NCI-H146 (cell line): ENCODE results near the gene EGR2.

ENCODE experiments used
- DNase-seq: peaks from one replicate; lab custom pipeline; 2025; lab: John Stamatoyannopoulos, UW

The EGR2 gene

DNA sequence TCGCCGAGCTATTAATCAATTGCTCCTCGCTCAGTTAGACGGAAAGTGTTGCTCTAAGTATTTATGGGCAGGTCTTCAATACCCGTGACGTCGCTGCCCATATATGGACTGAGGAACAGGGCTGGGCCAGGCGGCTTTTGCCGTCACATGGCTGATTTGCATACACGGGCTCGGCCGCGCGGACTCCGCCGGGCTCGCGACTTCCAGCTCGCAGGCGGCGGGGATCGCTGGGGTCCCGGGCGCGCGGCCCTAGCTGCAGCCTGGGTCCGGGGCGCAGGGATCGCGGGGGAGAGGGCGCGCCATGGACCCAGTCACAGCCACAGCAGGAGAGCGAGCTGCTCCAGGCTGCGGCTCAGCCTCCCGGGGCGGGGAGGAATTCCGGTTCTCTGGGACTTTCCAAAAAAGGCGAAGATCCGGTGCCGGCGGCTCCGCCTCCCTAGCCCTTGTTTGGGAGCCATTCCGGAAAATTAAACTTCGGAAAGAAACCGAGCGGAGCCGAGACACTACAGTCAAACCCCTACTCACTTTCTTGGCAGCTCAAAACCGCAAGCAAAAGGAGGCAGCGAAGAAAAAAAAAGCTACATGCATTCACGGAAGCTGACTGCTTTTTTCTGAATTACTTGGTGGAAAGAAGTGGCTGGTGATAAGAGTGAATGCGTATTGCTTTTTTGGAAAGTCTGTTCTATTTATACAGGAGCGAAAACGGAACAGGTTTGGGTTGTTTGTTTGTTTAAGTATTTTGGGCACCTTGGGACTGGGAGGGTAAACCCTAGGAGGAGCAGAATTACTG, at the start of gene EGR2:
EGR2 (minus strand) TSS at position 36 of the 790 bp plus-strand sequence. CDS start 337 bp downstream, outside the sequence.
- peak; percentile 89 for DNase-seq

DNA sequence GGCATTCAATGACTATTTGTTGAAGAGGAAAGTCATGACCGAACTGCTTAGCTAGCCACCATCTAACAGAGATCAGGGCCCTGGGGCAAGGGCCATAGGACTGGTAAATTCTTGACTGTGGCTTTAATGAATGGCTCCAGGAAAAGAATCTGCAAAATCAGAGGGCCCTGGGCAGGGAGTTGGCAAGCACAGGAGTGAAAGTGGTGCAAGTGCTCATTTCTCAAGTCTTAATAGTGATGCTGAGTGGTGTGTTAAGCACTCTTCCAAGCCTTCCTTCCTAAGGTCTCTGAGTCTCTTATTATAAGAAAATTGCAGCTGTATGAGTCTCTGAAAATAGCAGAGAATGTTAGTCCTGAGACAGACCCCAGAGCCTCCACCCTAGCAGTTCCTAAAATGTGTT, 46.3 kb upstream of the EGR2 start:
- DNase-seq, result no peak

DNA sequence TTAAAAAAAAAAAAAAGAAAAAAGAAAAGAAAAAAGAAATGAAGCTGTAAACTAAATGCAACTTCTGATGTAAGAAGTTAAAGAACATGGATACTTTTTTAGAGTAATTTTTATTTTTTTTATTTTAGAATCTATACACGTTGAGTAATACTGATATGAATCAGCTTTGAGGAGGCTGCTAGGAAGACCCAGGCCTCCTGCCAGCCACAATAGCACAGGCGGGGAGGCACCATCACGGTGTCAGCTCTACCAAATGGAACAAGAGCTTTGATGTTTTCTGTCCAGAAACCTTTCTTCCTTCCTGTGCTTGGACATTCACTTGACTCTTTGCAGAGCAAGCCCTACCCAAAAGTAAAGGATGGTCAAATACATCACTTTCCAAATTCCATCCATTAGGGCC, 45.3 kb upstream of the EGR2 start:
- no peak for DNase-seq

DNA sequence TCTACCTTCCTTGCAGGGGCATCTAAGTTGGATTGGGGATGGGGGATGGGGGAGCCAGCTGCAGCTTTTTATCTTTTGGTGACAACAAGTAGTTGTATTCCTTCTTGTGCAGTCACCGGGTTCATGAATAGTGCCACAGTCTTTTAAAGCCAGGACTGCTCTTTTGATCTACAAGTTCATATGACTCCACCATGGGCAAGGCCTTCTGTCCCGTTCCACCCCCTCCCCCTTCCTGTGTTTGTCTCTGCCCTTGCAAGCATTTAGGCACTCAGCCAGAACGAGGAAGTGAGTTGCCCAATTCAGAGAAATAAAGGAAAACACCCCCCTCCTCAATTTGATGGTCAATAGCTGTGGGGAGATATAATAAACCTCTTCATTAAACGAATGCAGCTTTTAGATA, 44.8 kb upstream of the EGR2 start:
- DNase-seq, result no peak

DNA sequence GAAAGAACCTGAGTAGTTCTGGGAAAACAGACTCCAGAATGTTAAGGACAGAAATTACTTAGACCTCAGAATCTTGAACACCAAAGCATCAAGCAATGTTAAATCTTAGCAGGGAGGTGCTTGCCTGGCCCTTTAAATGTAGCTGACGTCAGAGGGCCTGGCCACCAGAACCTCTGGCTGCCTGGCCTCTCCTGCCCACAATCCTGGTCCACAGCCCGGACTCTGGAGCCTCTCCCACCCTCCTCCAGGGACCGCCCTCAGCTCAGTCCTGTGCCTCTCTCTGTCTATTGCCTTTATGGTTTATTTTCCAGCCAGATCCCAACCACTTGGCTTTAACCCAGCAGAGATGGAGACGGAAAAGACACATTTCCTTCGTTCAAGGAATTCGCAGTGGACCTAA, 42.2 kb upstream of the EGR2 start:
- no peak for DNase-seq

DNA sequence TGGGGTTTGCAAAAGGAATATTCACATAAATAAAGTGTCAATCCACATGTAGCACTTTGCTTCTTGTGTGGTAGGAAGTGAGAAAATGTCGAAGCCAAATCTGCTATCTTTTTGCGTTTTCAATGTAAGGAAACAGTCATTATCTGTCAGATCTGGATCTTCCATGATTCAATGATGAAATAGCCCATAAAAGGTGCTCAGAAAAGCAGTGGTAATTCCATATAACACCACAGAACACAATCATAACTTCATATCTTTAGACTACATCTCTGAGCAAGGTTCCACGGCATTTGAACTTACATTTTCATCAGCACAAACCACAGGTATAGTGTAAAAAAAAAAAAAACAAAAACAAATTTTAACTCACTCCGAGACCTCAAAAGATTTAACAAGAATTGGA, 39.9 kb upstream of the EGR2 start:
- DNase-seq, result no peak

DNA sequence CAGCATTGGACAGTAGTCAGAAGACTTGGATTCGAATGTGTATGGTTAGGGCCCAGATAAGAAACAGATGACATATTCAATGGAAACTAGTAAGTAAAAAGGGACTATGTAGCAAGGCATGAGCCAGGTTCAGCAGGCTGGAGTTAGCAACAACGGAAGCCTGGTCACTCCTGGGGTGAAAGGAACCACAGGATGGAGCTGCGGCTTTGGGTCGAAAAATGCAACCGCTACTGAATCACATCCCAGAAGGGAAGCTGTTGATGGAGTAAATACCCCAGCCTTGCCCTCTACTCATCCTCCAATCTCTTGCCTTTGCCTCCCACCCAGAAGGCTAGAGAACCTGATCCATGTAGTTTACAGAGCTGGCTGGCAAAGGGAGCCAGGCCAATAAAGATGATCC, 37.5 kb upstream of the EGR2 start:
- no peak for DNase-seq

GRCh38 chr10:62852961-62853702, 37.0 kb upstream of the EGR2 start:
- DNase-seq, result no peak

DNA sequence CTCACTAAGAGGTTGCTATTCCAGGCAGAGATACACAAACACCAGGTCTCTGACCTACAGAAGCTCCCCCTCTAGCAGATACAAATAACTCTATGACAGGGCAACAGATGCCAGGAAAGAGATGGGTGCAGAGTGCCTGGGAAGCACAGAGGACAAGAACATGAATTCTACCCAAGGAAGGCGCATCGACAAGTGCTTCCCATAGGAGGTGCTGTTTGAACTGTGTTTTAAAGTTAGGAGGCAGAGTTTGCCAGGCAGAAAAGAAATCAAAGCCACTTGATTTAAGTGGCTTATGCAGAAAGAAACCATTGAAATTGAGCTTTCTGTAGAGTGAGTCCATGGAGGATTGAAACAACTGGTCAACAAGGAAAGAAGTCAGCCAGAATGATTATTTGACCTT, 35.3 kb upstream of the EGR2 start:
- no peak for DNase-seq

GRCh38 chr10:62850646-62851045, 34.5 kb upstream of the EGR2 start:
- no peak for DNase-seq

GRCh38 chr10:62847433-62847832, 31.3 kb upstream of the EGR2 start:
- no peak for DNase-seq

- DNase-seq, result no peak
Measured at GRCh38 chr10:62844280-62845011, 28.3 kb upstream of the EGR2 start.

DNA sequence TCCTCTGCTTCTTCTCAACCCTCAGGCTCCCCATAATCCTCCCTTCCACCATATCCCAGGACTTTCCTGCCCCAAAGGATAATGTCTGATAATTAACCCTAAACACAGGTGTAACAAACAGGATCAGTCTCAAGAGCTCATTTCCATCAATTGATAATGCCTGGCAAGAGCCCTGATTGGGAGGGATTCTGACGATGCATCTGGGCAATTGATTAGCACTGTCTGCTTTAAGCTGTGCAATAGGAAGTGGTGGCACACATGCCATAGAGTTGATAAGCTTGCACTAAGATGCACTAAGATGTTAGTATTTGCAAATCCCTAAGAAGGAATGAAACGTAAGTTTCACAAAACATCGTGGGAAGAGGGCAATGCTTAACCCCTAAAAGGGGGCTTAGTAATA, 27.4 kb upstream of the EGR2 start:
- DNase-seq, result no peak

GRCh38 chr10:62842983-62843382, 26.8 kb upstream of the EGR2 start:
- no peak for DNase-seq

DNA sequence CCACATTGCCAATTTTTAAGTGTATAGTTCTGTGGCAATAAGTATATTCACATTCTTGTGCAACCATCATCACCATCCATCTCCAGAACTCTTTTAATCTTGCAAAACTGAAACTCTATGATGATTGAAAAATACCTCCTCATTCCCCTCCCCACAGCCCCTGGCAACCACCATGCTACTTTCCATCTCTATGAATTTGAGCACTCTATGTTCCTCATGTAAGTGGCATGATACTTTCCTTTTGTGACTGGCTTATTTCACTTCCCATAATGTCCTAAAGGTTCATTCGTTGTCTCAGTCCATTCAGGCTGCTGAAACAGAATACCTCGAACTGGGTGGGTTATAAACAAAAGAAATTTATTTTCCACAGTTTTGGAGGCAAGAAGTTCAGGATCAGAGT, 23.4 kb upstream of the EGR2 start:
- DNase-seq, result no peak

GRCh38 chr10:62831346-62831745, 15.2 kb upstream of the EGR2 start:
- no peak for DNase-seq

DNA sequence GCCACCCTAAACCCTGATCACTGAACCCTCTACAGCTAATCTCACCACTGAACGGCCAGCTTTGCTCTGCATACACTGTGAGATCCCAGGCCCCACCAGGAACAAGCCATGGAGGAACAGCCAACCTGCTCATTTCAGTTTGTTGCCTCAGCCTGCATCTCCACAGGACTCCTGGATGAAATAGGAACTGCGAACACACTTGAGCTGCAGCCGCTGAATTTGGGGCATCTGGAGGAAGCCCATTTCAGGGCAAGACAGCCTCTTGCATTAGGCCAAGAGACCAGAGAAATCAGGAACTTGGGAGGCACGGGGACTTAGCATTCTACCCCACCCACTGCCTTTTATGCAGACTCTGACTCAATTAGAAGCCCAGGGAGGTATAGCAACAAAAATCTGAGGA, 14.5 kb upstream of the EGR2 start:
- no peak for DNase-seq

DNA sequence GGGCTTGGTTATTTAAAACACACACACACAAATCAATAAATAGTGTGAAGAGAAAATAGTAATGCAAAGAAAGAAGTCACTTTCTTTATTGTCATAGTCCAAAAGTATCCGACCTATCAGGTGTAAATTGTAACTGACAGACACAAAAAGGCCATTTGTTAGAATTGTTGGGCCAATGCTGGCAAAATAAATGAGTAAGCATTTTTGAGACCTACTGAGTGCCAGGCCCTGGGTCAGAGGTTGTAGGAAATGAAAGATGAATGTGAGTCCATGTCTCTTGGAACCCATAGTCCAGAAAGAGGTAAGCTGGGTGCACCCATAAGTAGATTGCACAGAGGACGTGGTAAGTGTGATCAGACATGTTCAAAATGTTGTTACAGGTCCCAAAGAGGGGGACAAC, 13.5 kb upstream of the EGR2 start:
- DNase-seq, result no peak

GRCh38 chr10:62826273-62826672, 10.1 kb upstream of the EGR2 start:
- no peak for DNase-seq

DNA sequence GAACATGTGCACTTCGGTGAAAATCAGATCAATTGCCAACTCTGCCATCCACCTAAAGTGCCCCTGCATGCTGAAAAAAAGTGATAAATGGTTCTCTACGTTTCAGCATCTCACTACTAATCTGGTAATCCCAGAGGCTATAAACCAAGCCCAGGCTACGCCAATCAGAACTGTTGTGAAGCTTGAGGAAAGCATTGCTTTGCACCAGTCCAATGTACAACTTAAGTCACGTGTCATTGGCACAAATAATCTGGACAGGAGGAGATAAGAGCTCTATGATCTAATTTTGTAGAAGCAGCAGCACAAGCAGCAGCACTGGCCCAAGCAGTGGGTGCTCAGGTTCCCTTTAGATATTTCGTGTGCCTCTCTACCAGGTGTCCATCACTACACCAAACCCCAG, 4.4 kb upstream of the EGR2 start:
- DNase-seq, result no peak

- no peak for DNase-seq
Measured at GRCh38 chr10:62819141-62819920, 3.2 kb upstream of the EGR2 start.

DNA sequence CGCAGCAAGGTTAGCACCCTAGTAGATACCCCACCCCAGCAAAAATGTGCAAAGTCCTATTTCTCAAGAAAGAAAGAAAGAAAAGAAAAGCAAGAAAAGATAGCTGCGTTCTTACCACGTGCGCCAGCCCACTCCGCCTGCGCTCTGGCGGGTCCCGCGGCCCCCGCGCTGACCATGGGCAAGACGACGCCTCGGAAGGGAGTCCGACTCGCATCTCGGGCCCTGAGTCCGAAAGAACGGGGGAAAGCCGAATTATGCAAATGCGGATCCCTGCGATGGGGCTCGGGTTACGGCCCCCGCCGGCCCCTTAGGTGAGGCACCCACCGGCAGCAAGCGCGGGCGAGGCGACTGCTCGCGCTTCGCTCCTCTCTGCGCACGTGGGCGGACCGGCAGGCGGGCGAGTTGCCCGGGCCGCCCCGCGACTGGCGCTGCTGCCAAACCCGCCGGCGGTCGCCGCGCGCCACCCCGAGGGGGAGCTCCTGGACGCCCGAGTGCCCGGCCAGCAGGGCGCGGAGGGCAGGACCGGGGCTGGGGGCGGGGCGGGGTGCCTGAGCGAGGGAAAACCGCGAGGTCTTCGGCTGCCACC, 2.4 kb upstream of the EGR2 start:
- DNase-seq, result no peak
